Skeletal muscle tissue (tissue), 4 donors: ENCODE data around the gene OR1N1. TPM values are rescaled to one million over a fixed set of nuclear protein-coding genes. Genes with fewer than 3 reads are reported as not detected.
"Not testable (repeated sequence)": the region's sequence is repeated elsewhere in the genome, so short reads cannot be mapped to it uniquely, and the experiment has no call there.

Source experiments
- H3K27ac ChIP-seq: one replicate; pipeline ENCODE4 v1.7.0; 2013; ENCODE audit warnings: mild to moderate bottlenecking, low read depth, low read length, inconsistent platforms
- H3K27me3 ChIP-seq, 3 donors: one replicate each; pipeline ENCODE4 v1.7.0; 2013; ENCODE audit warnings: low read length in 3 of 3; ENCODE audit not compliant: control insufficient read depth in 3 of 3, insufficient read depth in 3 of 3
- H3K36me3 ChIP-seq, 3 donors: one replicate each; pipeline ENCODE4 v1.7.0; 2013; ENCODE audit warnings: low read length in 3 of 3; ENCODE audit not compliant: control insufficient read depth in 3 of 3, insufficient read depth in 3 of 3
- H3K4me1 ChIP-seq, 3 donors: one replicate each; pipeline ENCODE4 v1.7.0; 2013; ENCODE audit warnings: low read length in 3 of 3, mild to moderate bottlenecking in 3 of 3; ENCODE audit not compliant: control insufficient read depth in 3 of 3, insufficient read depth in 3 of 3
- H3K4me3 ChIP-seq, 3 donors: one replicate each; pipeline ENCODE4 v1.7.0; 2013; ENCODE audit warnings: low read length in 3 of 3
- H3K9ac ChIP-seq, 3 donors: one replicate each; pipeline ENCODE4 v1.7.0; 2013; ENCODE audit warnings: low read length in 3 of 3, mild to moderate bottlenecking in 3 of 3, moderate library complexity in 2 of 3, low read depth in 1 of 3
- H3K9me3 ChIP-seq, 3 donors: one replicate each; pipeline ENCODE4 v1.7.0; 2013; ENCODE audit warnings: low read length in 3 of 3; ENCODE audit not compliant: control insufficient read depth in 3 of 3
- total RNA-seq: library from RNA; depleted of rRNA; stranded (reverse); fragments of >200 nt; gene quantifications from one replicate; pipeline ENCODE4 v1.2.3, GENCODE V29; 2014
- donor health status: Osteomylitis.

OR1N1 gene
- not detected for total RNA-seq

DNA sequence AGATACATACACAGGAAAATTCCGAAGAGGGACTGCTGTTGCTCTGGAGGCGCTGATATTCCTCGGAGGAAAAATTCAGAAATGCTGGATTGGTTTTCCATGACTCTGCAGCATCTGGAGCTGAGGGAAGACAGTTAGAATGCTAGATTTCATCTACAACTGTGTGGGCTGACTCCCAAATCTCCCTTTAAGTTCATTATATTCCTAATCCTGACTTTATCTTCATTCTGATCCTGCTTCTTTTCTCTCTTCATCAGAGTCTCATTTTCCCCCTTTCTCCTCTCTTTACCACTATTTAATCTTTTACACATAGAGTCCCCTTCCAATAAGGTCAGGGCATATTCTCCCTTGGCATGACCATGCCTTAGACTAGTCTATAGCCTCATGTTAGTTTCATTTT lies at the start of gene OR1N1:
Gene OR1N1, minus strand, starts transcription at position 101 of the 400 bp plus-strand sequence. Its CDS starts 0 bp downstream, at position 101.
- H3K9me3 ChIP-seq, result no peaks in the 10 kb centered on the region
- no peak within 1 kb of the TSS for H3K4me3 ChIP-seq
- H3K4me1 ChIP-seq, result no peaks in the 10 kb centered on the region
- no peak within 1 kb of the TSS for H3K27ac ChIP-seq
- no peaks in the 10 kb centered on the region for H3K36me3 ChIP-seq
- H3K9ac ChIP-seq, result no peak within 1 kb of the TSS
- H3K27me3 ChIP-seq, result peaks cover 0 to 2% (median 0%) of the 10 kb centered on the region in 3 donors

GRCh38 chr9:122572456-122572855 lies 45.4 kb upstream of the OR1N1 start:
- no peaks in the 10 kb centered on the region for H3K36me3 ChIP-seq
- H3K9me3 ChIP-seq, result no peaks in the 10 kb centered on the region
- no peaks in the 10 kb centered on the region for H3K4me1 ChIP-seq
- H3K27ac ChIP-seq, result no peak overlapping the region
- H3K4me3 ChIP-seq, result no peak overlapping the region
- no peak overlapping the region for H3K9ac ChIP-seq
- no peaks in the 10 kb centered on the region for H3K27me3 ChIP-seq

- H3K9me3 ChIP-seq, result peaks cover 0 to 3% (median 0%) of the 10 kb centered on the region in 3 donors
- no peaks in the 10 kb centered on the region for H3K36me3 ChIP-seq
- H3K27ac ChIP-seq, result no peak overlapping the region
- no peaks in the 10 kb centered on the region for H3K27me3 ChIP-seq
- H3K9ac ChIP-seq, result no peak overlapping the region
- H3K4me1 ChIP-seq, result no peaks in the 10 kb centered on the region
- H3K4me3 ChIP-seq, result no peak overlapping the region
Measured at GRCh38 chr9:122567901-122568300, 40.8 kb upstream of the OR1N1 start.

- H3K36me3 ChIP-seq, result no peaks in the 10 kb centered on the region
- no peaks in the 10 kb centered on the region for H3K4me1 ChIP-seq
- H3K27me3 ChIP-seq, result no peaks in the 10 kb centered on the region
- peaks cover 0 to 3% (median 0%) of the 10 kb centered on the region in 3 donors for H3K9me3 ChIP-seq
- no peak overlapping the region for H3K27ac ChIP-seq
- H3K4me3 ChIP-seq, result no peak overlapping the region
- H3K9ac ChIP-seq, result no peak overlapping the region
Measured at GRCh38 chr9:122562134-122562760, 35.2 kb upstream of the OR1N1 start.

- peaks cover 0 to 3% (median 0%) of the 10 kb centered on the region in 3 donors for H3K9me3 ChIP-seq
- no peak overlapping the region for H3K27ac ChIP-seq
- H3K9ac ChIP-seq, result no peak overlapping the region
- H3K36me3 ChIP-seq, result no peaks in the 10 kb centered on the region
- H3K4me1 ChIP-seq, result no peaks in the 10 kb centered on the region
- no peak overlapping the region for H3K4me3 ChIP-seq
- no peaks in the 10 kb centered on the region for H3K27me3 ChIP-seq
Measured at GRCh38 chr9:122561446-122561845, 34.4 kb upstream of the OR1N1 start.

DNA sequence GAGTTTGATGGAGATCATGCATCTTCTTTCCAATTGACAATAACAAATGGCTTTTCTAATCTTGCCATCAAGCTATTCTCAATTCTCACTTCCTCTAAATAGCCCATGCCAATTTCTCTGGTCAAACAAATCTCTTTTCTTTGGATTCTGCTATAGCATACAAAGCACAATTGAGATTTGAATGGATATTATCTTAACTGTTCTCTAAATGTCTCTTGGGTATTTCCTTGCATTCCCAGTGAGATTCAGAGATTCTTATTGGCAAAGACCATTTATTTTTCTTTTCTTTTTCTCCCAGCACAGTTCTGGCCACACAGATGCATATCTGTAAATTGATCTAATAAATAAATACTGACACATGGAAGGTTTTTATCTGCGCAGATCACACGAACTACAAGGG lies 25.7 kb upstream of the OR1N1 start, which contains the start of gene OR1N2:
Gene OR1N2, plus strand, starts transcription at position 301 of the 400 bp plus-strand sequence. CDS start 100 bp downstream, outside the sequence.
- H3K36me3 ChIP-seq, result no peaks in the 10 kb centered on the region
- H3K27ac ChIP-seq, result no peak within 1 kb of the TSS
- H3K4me3 ChIP-seq, result no peak within 1 kb of the TSS
- no peaks in the 10 kb centered on the region for H3K4me1 ChIP-seq
- H3K9ac ChIP-seq, result no peak within 1 kb of the TSS
- H3K27me3 ChIP-seq, result peaks cover 0 to 4% (median 0%) of the 10 kb centered on the region in 3 donors
- peaks cover 0 to 3% (median 2%) of the 10 kb centered on the region in 3 donors for H3K9me3 ChIP-seq

DNA sequence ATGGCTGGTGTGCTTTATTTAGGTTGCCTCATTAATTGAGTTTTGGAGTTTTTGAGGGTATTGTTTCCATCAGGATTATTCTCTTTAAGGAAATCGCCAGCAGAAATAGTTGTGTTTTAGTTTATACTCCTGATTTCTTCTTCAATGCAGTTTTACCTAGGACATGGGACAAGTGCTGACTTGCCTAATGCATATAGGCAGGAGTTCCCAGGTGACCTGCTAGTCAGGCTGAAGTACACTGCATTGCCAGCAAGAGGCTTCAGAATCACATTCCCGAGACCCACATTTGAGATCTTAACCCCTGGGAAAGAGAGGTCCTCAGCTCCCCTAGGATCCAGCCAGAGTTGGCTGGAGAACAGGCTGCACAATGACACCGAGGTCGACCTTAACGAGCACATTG lies 24.3 kb upstream of the OR1N1 start:
- peaks cover 0 to 4% (median 0%) of the 10 kb centered on the region in 3 donors for H3K27me3 ChIP-seq
- no peak overlapping the region for H3K9ac ChIP-seq
- peaks cover 0 to 3% (median 2%) of the 10 kb centered on the region in 3 donors for H3K9me3 ChIP-seq
- no peaks in the 10 kb centered on the region for H3K4me1 ChIP-seq
- no peak overlapping the region for H3K27ac ChIP-seq
- H3K36me3 ChIP-seq, result no peaks in the 10 kb centered on the region
- H3K4me3 ChIP-seq, result no peak overlapping the region

GRCh38 chr9:122546196-122546595 lies 19.1 kb upstream of the OR1N1 start:
- peaks cover 0 to 4% (median 0%) of the 10 kb centered on the region in 3 donors for H3K27me3 ChIP-seq
- H3K36me3 ChIP-seq, result no peaks in the 10 kb centered on the region
- H3K4me1 ChIP-seq, result no peaks in the 10 kb centered on the region
- no peak overlapping the region for H3K9ac ChIP-seq
- no peak overlapping the region for H3K4me3 ChIP-seq
- no peak overlapping the region for H3K27ac ChIP-seq
- H3K9me3 ChIP-seq, result peaks cover 0 to 3% (median 2%) of the 10 kb centered on the region in 3 donors

GRCh38 chr9:122538757-122539156 lies 11.7 kb upstream of the OR1N1 start:
- H3K27ac ChIP-seq, result no peak overlapping the region

DNA sequence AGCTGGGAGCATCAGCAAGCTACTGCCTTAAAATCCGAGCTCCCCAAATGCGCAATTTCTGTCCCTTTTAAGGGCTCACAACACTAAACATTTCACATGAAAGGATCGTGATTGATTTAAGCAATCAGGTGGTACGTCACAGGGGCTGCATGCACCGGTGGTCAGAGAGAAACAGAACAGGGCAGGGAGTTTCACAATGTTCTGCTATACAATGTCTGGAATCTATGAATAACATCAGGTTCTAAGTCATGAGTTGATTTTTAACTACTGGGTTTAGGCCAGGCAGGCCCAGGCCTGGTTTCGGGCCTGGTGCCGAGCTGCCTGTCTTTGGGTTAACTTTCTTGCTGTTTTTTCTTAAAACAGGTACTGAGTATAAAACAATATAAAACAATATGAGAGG lies 10.0 kb upstream of the OR1N1 start:
- not testable (repeated sequence) for H3K4me1 ChIP-seq, H3K27ac ChIP-seq, H3K9me3 ChIP-seq, H3K36me3 ChIP-seq, H3K9ac ChIP-seq, H3K4me3 ChIP-seq, H3K27me3 ChIP-seq

More at GRCh38 chr9:122538757-122539156, 11.7 kb upstream of the OR1N1 start:
- Histone ChIP-seq H3K9me3 (no peaks in the 10 kb centered on the region), H3K4me3 (no peak overlapping the region), H3K36me3 (no peaks in the 10 kb centered on the region), H3K9ac (no peak overlapping the region), H3K4me1 (no peaks in the 10 kb centered on the region), H3K27me3 (no peaks in the 10 kb centered on the region)
